Endothelial cell of umbilical vein (primary cell): ENCODE results near the gene CCDC180. TPM values are rescaled to one million over a fixed set of nuclear protein-coding genes. Genes with fewer than 3 reads are reported as not detected.

Source experiments
- BruUV-seq: library from RNA; stranded (reverse); fragments of 400-500 nt; replicated peaks from 2 replicates; lab custom pipeline; 2021; lab: Mats Ljungman, UMichigan
- CTCF ChIA-PET: fragments of 300-600, 350-600 bp; sonication (Branson Sonifier 250); formaldehyde crosslinking; loops from one replicate; lab custom pipeline; 2021; ENCODE audit warnings: antibody characterized with exemption, inconsistent platforms; lab: Charles Lee
- POLR2A ChIA-PET: fragments of 300-600, 350-600 bp; sonication (Branson Sonifier 250); formaldehyde crosslinking; loops from one replicate; lab custom pipeline; 2021; ENCODE audit warnings: antibody characterized with exemption, inconsistent platforms; lab: Charles Lee
- DNase-seq: peaks from one replicate; pipeline ENCODE4 v3.0.0-alpha.2; 2011; ENCODE audit warnings: low read depth, low spot score
- FAIRE-seq: peaks from 2 replicates; lab custom pipeline; 2011; peaks lifted over from hg19 to GRCh38; lab: Jason Lieb, UNC
- H2AFZ ChIP-seq: 2 replicates; pipeline ENCODE4 v1.6.0; 2012; ENCODE audit warnings: low read depth, low read length, control low read depth, inconsistent platforms
- H3K27ac ChIP-seq: 2 replicates; pipeline ENCODE4 v1.5.1; 2011; ENCODE audit warnings: low read depth, mild to moderate bottlenecking, control low read depth, low read length, moderate library complexity; ENCODE audit not compliant: insufficient read depth
- H3K27me3 ChIP-seq, 2 experiments: 2 replicates each; pipeline versions ENCODE4 v1.6.0 to v1.6.1; 2011; ENCODE audit warnings: low read length in 2 of 2, mixed read lengths in 1 of 2; ENCODE audit not compliant: control insufficient read depth in 2 of 2, insufficient read depth in 2 of 2
- H3K36me3 ChIP-seq, 2 experiments: 2 replicates in 1 of 2; 3 replicates in 1 of 2; pipeline ENCODE4 v1.5.1; 2011; ENCODE audit warnings: low read length in 2 of 2, mild to moderate bottlenecking in 1 of 2, moderate library complexity in 1 of 2; ENCODE audit not compliant: control insufficient read depth in 2 of 2, insufficient read depth in 2 of 2; ENCODE audit errors: extremely low read depth in 1 of 2
- H3K4me1 ChIP-seq: 3 replicates; pipeline ENCODE4 v1.5.1; 2011; ENCODE audit warnings: mild to moderate bottlenecking, low read length; ENCODE audit not compliant: control insufficient read depth, insufficient read depth; ENCODE audit errors: extremely low read depth
- H3K4me2 ChIP-seq: 2 replicates; pipeline ENCODE4 v1.6.1; 2011; ENCODE audit warnings: low read length, control low read depth, mixed read lengths; ENCODE audit not compliant: insufficient read depth
- H3K4me3 ChIP-seq, 3 experiments: fragments of 200-600 bp in 1 of 3; sonication (generic), shearing (Covaris generic) in 1 of 3; replicated peaks in 1 of 3; 2 replicates each; pipeline ENCODE4 v1.5.1; 2011 to 2016; ENCODE audit warnings: control low read depth in 3 of 3, low read length in 3 of 3, mild to moderate bottlenecking in 2 of 3, inconsistent platforms in 1 of 3, low read depth in 1 of 3, moderate library complexity in 1 of 3; ENCODE audit not compliant: insufficient read depth in 1 of 3
- H3K79me2 ChIP-seq: 2 replicates; pipeline ENCODE4 v1.6.0; 2012; ENCODE audit warnings: low read length, inconsistent platforms; ENCODE audit not compliant: control insufficient read depth, insufficient read depth
- H3K9ac ChIP-seq: replicated peaks from 2 replicates; pipeline ENCODE3; 2011; ENCODE audit warnings: low read length, control low read depth; ENCODE audit not compliant: insufficient read depth; ENCODE audit errors: extremely low read depth
- H3K9me1 ChIP-seq: replicated peaks from 3 replicates; pipeline ENCODE4 v1.6.0; 2011; ENCODE audit warnings: mild to moderate bottlenecking, low read length; ENCODE audit not compliant: control insufficient read depth, insufficient read depth; ENCODE audit errors: extremely low read depth
- H3K9me3 ChIP-seq: replicated peaks from 2 replicates; pipeline ENCODE4 v1.5.1; 2012; ENCODE audit warnings: low read length, inconsistent platforms; ENCODE audit not compliant: control insufficient read depth, insufficient read depth
- H4K20me1 ChIP-seq: replicated peaks from 2 replicates; pipeline ENCODE3; 2011; ENCODE audit warnings: mild to moderate bottlenecking, low read length; ENCODE audit not compliant: control insufficient read depth, insufficient read depth; ENCODE audit errors: extremely low read depth
- EZH2 ChIP-seq: IDR thresholded peaks from 2 replicates; pipeline ENCODE4 v1.6.1; 2012; ENCODE audit warnings: borderline replicate concordance, low read depth, mild to moderate bottlenecking, moderate library complexity, low read length, inconsistent platforms; ENCODE audit not compliant: severe bottlenecking
- FOS ChIP-seq: IDR thresholded peaks from 2 replicates; pipeline ENCODE4 v1.6.1; 2011; ENCODE audit warnings: mild to moderate bottlenecking, low read length, moderate library complexity, borderline replicate concordance; ENCODE audit not compliant: insufficient read depth
- GATA2 ChIP-seq: IDR thresholded peaks from 2 replicates; pipeline ENCODE4 v1.7.0; 2011; ENCODE audit warnings: low read depth, mild to moderate bottlenecking, moderate library complexity, mixed read lengths, low read length; ENCODE audit not compliant: insufficient read length, insufficient read depth
- JUN ChIP-seq: IDR thresholded peaks from 2 replicates; pipeline ENCODE4 v1.6.1; 2011; ENCODE audit warnings: borderline replicate concordance, low read depth; ENCODE audit not compliant: insufficient read length, insufficient read depth
- MAX ChIP-seq: IDR thresholded peaks from 2 replicates; pipeline ENCODE4 v1.6.1; 2011; ENCODE audit not compliant: insufficient read depth, insufficient read length
- MYC ChIP-seq: IDR thresholded peaks from one replicate; pipeline ENCODE4 v1.6.1; 2011; ENCODE audit warnings: mild to moderate bottlenecking, low read depth, low read length
- POLR2A ChIP-seq: IDR thresholded peaks from 2 replicates; pipeline ENCODE4 v1.6.1; 2012; ENCODE audit warnings: low read depth, mild to moderate bottlenecking, control low read depth, low read length
- POLR2AphosphoS5 ChIP-seq: IDR thresholded peaks from 2 replicates; pipeline ENCODE4 v1.6.1; 2012; ENCODE audit warnings: low read depth, mild to moderate bottlenecking, control low read depth, low read length, moderate library complexity; ENCODE audit not compliant: insufficient read depth
- dilution Hi-C: fragments of 300-500 bp; cut with MboI; formaldehyde crosslinking; loops from one replicate; pipeline ENCODE4 v1.15.0; 2019; ENCODE audit warnings: low sequenced_read_pairs; ENCODE audit not compliant: extremely low pct_ligation_motif_present
- intact Hi-C: fragments of 100-400 bp; cut with micrococcal nuclease; formaldehyde crosslinking; loops from one replicate; pipeline ENCODE4 v1.10.0; 2022
- polyA plus RNA-seq, 4 experiments: library from polyadenylated mRNA; depleted of rRNA in 3 of 4; stranded (reverse) in 3 of 4; unstranded in 1 of 4; fragments of >200 nt; gene quantifications; 2 replicates each; pipeline versions ENCODE4 v1.2.1 to v1.2.3, GENCODE V29; 2011 to 2012; ENCODE audit warnings: missing spikeins in 1 of 4
- total RNA-seq: library from RNA; stranded (reverse); gene quantifications from 2 replicates; pipeline ENCODE4 v1.2.3, GENCODE V29; 2021
- TF ChIP-seq, protein P1 (sequence below), 2 donors: IDR thresholded peaks; 1 replicate in 1 of 2; 2 replicates in 1 of 2; pipeline ENCODE4 v1.5.1; 2011; ENCODE audit warnings: low read length in 2 of 2, mild to moderate bottlenecking in 2 of 2, moderate library complexity in 2 of 2, control low read depth in 1 of 2, inconsistent platforms in 1 of 2, low read depth in 1 of 2; ENCODE audit not compliant: insufficient read depth in 1 of 2; ENCODE audit errors: extremely low read depth in 1 of 2

CCDC180 gene
- total and polyA plus RNA-seq, 2 donors (not counting 3 experiments of a cell fraction or from before 2014, with no cell fraction given): 0.30 to 2.5 TPM

DNA sequence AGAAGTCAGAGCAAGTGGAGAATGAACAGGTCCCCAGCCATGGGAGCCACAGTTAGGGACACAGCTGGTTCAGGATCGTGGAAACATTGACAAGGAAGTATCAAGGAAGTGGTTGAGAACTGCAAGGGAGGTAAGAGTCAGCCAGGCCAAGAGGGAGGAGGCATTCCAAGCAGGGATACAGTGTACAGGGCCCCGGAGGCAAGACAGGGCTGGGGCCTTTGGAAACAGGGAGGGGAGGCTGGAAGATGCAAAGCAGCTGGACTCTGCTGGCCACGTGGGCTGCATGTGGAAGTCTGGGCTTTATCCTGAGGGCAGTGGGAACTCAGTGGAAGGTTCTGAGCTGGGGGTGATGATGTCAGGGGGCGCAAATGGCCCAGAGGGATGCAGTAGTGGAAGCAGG lies 14.2 kb downstream of the CCDC180 start:
- POLR2A ChIA-PET: no interaction called here
- no peaks in the 10 kb centered on the region for H3K9me1 ChIP-seq
- no peak overlapping the region for H3K4me2 ChIP-seq
- H3K36me3 ChIP-seq: no peaks in the 10 kb centered on the region
- no peaks in the 10 kb centered on the region for H3K4me1 ChIP-seq
- H3K79me2 ChIP-seq: no peaks in the 10 kb centered on the region
- no peak overlapping the region for H3K27ac ChIP-seq
- BruUV-seq: no TSS peak
- no peak for TF ChIP-seq MYC
- TF ChIP-seq, protein P1, sequence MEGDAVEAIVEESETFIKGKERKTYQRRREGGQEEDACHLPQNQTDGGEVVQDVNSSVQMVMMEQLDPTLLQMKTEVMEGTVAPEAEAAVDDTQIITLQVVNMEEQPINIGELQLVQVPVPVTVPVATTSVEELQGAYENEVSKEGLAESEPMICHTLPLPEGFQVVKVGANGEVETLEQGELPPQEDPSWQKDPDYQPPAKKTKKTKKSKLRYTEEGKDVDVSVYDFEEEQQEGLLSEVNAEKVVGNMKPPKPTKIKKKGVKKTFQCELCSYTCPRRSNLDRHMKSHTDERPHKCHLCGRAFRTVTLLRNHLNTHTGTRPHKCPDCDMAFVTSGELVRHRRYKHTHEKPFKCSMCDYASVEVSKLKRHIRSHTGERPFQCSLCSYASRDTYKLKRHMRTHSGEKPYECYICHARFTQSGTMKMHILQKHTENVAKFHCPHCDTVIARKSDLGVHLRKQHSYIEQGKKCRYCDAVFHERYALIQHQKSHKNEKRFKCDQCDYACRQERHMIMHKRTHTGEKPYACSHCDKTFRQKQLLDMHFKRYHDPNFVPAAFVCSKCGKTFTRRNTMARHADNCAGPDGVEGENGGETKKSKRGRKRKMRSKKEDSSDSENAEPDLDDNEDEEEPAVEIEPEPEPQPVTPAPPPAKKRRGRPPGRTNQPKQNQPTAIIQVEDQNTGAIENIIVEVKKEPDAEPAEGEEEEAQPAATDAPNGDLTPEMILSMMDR (IDR thresholded peaks at IDR 0.05; ENCODE audit: extremely low read depth in 1 of 2, insufficient read depth in 1 of 2, low read depth in 1 of 2, low read length in 2 of 2): no peak
- no peak for TF ChIP-seq MAX
- TF ChIP-seq EZH2: no peak
- TF ChIP-seq JUN: no peak
- no peak for TF ChIP-seq GATA2
- TF ChIP-seq POLR2A: no peak
- no peak for TF ChIP-seq POLR2AphosphoS5
- TF ChIP-seq FOS: no peak
- no peaks in the 10 kb centered on the region for H3K9me3 ChIP-seq
- intact Hi-C loops: no loop called here
- DNase-seq: no peak
- no peak overlapping the region for H2AFZ ChIP-seq
- H4K20me1 ChIP-seq: no peaks in the 10 kb centered on the region
- H3K9ac ChIP-seq: no peak overlapping the region
- CTCF ChIA-PET: interaction anchor here (1.4 kb wide), 1 partner anchor 277 kb away, joined by 3 read pairs; no protein-coding TSS in a partner anchor
- H3K27me3 ChIP-seq: no peaks in the 10 kb centered on the region
- FAIRE-seq: no peak
- H3K4me3 ChIP-seq: no peak overlapping the region
- dilution Hi-C loops: no loop called here
